CD4-positive, alpha-beta T cell treated with Interleukin-1 beta for 1 hour (primary cell): ENCODE measurements around the gene DDX52.
"Not testable (repeated sequence)": the region's sequence is repeated elsewhere in the genome, so short reads cannot be mapped to it uniquely, and the experiment has no call there.

Source experiments
- DNase-seq, 2 donors: peaks; one replicate each; pipeline ENCODE4 v3.0.0-alpha.2; 2020 to 2022

Gene DDX52

GRCh38 chr17:37650419-37651003 is 7.3 kb upstream of the DDX52 start:
- no peak for DNase-seq

- DNase-seq, result no peak
These were observed 5.3 kb upstream of the DDX52 start for GRCh38 chr17:37648555-37648954.

- DNase-seq, result no peak
These were observed 4.6 kb upstream of the DDX52 start for GRCh38 chr17:37647856-37648255.

GRCh38 chr17:37643869-37644268 is 623 bp upstream of the DDX52 start:
- no peak for DNase-seq

GRCh38 chr17:37642681-37643080 is 565 bp downstream of the DDX52 start:
- peak in 1 of 2 donors; percentile 13 for DNase-seq

- DNase-seq, result no peak
These were observed 3.2 kb downstream of the DDX52 start for GRCh38 chr17:37640015-37640414.

GRCh38 chr17:37637956-37638355 is 5.3 kb downstream of the DDX52 start:
- no peak for DNase-seq

- DNase-seq, result not testable (repeated sequence)
These were observed 26.8 kb downstream of the DDX52 start for GRCh38 chr17:37616430-37616829.

- no peak for DNase-seq
These were observed 28.4 kb downstream of the DDX52 start for GRCh38 chr17:37614823-37615222.

- DNase-seq, result no peak
These were observed 28.9 kb downstream of the DDX52 start for GRCh38 chr17:37614391-37614790.

- no peak for DNase-seq
These were observed 32.3 kb downstream of the DDX52 start for GRCh38 chr17:37610971-37611370.

GRCh38 chr17:37610041-37610420 is 33.2 kb downstream of the DDX52 start:
- DNase-seq, result not testable (repeated sequence)

GRCh38 chr17:37609170-37610040 is 33.8 kb downstream of the DDX52 start, which contains the start of gene SYNRG:
Gene SYNRG, minus strand, starts transcription at chr17:37609418. Its CDS starts 63 bp downstream, at chr17:37609355.
- DNase-seq, result peak; percentile 95 to 96

GRCh38 chr17:37608351-37609169 is 34.7 kb downstream of the DDX52 start:
- DNase-seq, result peak; percentile 1 to 24

- DNase-seq, result peak; percentile 27 to 50
These were observed 35.5 kb downstream of the DDX52 start for GRCh38 chr17:37607637-37608331.

GRCh38 chr17:37605813-37606505 is 37.3 kb downstream of the DDX52 start:
- peak; percentile 26 to 66 for DNase-seq

- no peak for DNase-seq
These were observed 38.2 kb downstream of the DDX52 start for GRCh38 chr17:37605081-37605480.

GRCh38 chr17:37604556-37604955 is 38.7 kb downstream of the DDX52 start:
- no peak for DNase-seq

GRCh38 chr17:37598145-37598544 is 45.1 kb downstream of the DDX52 start:
- no peak for DNase-seq

- DNase-seq, result no peak
These were observed 51.0 kb downstream of the DDX52 start for GRCh38 chr17:37592291-37592690.

GRCh38 chr17:37585066-37585465 is 58.2 kb downstream of the DDX52 start:
- no peak for DNase-seq

GRCh38 chr17:37576281-37576680 is 67.0 kb downstream of the DDX52 start:
- no peak for DNase-seq
